ENCODE results near the gene CNDP1. TPM values are rescaled to one million over a fixed set of nuclear protein-coding genes. Genes with fewer than 3 reads are reported as not detected.

Gene CNDP1
- total RNA-seq, 1 donor from 2014 or later: 0.27 TPM

DNA sequence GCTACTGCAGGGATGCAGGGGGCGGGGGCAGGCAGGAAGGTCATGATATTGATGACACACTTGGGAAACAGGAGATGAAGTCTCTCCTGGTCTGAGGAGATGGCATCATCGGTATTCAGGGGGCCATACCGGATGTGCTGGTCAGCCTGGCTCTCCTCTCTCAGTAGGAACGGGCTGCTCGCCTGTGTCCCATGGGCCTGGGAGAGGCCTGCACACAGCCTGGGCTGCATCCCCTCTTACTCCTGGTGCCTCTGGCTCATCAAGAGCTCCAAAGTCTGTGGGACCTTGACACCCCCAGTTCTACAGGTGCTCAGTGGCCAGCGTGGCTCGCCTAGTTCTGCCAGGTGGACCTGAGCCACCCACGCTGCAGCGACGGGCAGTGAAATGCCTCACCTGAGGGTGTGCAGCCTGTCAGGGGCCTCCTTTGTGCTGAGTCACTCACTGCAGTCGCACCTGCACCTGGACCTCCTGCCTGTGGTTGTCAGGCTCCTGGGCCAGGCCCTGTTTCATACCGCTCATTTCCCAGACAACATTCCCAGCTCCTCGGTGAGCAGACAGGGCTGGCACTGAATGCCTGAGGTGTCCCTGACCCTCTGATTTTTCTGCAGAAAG lies 18.6 kb upstream of the CNDP1 start:
- peaks cover 4% of the 10 kb centered on the region for H3K27me3 Mint-ChIP-seq (ENCODE audit: unreplicated experiment)
- peaks cover 7% of the 10 kb centered on the region for H3K36me3 Mint-ChIP-seq (ENCODE audit: unreplicated experiment)
- no peaks in the 10 kb centered on the region for H3K9me3 Mint-ChIP-seq (ENCODE audit: unreplicated experiment)
- H3K4me1 Mint-ChIP-seq (ENCODE audit: low read depth, unreplicated experiment): no peaks in the 10 kb centered on the region
- H3K4me3 Mint-ChIP-seq (ENCODE audit: unreplicated experiment): no peak overlapping the region
- DNase-seq: no peak
- TF ChIP-seq, protein P1, sequence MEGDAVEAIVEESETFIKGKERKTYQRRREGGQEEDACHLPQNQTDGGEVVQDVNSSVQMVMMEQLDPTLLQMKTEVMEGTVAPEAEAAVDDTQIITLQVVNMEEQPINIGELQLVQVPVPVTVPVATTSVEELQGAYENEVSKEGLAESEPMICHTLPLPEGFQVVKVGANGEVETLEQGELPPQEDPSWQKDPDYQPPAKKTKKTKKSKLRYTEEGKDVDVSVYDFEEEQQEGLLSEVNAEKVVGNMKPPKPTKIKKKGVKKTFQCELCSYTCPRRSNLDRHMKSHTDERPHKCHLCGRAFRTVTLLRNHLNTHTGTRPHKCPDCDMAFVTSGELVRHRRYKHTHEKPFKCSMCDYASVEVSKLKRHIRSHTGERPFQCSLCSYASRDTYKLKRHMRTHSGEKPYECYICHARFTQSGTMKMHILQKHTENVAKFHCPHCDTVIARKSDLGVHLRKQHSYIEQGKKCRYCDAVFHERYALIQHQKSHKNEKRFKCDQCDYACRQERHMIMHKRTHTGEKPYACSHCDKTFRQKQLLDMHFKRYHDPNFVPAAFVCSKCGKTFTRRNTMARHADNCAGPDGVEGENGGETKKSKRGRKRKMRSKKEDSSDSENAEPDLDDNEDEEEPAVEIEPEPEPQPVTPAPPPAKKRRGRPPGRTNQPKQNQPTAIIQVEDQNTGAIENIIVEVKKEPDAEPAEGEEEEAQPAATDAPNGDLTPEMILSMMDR (IDR thresholded peaks at IDR 0.05; ENCODE audit: partially characterized antibody, unreplicated experiment): no peak
- no peak overlapping the region for H3K27ac Mint-ChIP-seq (ENCODE audit: unreplicated experiment)

DNA sequence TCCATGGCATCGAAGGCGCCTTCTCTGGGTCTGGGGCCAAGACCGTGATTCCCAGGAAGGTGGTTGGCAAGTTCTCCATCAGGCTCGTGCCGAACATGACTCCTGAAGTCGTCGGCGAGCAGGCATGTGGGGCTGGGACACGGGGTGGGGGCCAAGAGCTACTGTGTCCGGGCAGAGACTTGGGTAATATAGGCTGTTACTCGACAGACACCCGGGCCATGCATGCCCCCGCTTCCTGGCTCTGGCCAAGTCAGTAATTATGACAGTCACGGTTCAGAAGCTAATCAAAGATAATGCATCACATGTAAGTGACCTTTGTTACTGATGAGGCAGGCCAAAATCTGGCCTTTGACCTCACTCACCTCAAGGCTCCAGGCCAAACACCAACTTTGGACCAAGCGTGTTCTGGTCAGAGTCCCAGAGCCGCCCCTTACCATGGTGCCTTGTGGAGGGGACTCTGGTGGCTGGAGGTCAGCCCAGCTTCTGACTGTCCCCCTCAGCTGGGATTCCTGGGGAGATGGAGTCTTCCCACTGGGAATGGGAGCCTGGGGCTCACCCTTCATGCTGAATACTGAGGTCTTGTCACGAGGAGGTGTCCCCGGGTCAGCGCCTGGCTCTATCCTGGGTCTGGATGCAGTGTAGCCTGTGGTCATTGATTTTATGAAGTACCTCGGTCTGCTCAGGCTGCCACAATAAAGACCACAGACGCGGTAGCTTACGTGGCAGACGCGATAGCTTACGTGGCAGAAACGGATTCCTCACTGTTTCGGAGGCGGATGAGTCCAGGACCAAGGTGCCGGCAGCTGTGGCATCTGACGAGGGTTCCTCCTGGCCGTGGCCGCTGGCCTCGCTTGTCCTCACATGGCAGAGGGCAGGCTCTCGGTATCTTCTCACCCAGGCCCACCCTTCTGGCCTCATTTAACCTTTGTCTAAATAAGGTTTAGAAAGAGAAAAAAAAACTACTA lies 17.7 kb upstream of the CNDP1 start:
- no peak for DNase-seq
- TF ChIP-seq, protein P1 (IDR thresholded peaks at IDR 0.05; ENCODE audit: partially characterized antibody, unreplicated experiment): no peak
- Mint-ChIP-seq H3K4me3 (ENCODE audit: unreplicated experiment) (no peak overlapping the region), H3K36me3 (ENCODE audit: unreplicated experiment) (peaks cover 15% of the 10 kb centered on the region), H3K27ac (ENCODE audit: unreplicated experiment) (no peak overlapping the region), H3K4me1 (ENCODE audit: low read depth, unreplicated experiment) (no peaks in the 10 kb centered on the region), H3K9me3 (ENCODE audit: unreplicated experiment) (peaks cover 3% of the 10 kb centered on the region), H3K27me3 (ENCODE audit: unreplicated experiment) (peaks cover 4% of the 10 kb centered on the region)

DNA sequence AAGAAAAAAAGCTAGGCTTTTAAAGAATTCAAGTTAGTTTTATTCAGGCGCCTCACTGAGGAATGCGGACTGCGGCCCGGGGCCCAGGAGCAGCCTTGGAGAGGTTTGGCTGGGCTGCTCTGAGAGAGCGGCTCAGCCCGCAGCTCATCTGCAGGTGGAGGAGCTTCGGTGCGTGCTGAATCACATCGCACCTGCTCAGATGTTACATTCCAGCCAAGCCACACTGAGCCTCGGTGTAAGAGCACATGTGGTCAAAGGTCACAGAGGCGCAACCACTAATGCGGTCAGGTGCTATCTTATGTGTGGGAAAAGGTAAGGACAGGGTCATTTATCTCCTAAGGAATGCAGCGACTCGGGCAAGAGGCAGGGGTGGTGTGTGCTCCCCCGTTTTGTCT lies 17.1 kb upstream of the CNDP1 start:
- H3K4me1 Mint-ChIP-seq (ENCODE audit: low read depth, unreplicated experiment): no peaks in the 10 kb centered on the region
- H3K4me3 Mint-ChIP-seq (ENCODE audit: unreplicated experiment): no peak overlapping the region
- no peak overlapping the region for H3K27ac Mint-ChIP-seq (ENCODE audit: unreplicated experiment)
- TF ChIP-seq, protein P1 (IDR thresholded peaks at IDR 0.05; ENCODE audit: partially characterized antibody, unreplicated experiment): no peak
- no peak for DNase-seq
- peaks cover 4% of the 10 kb centered on the region for H3K27me3 Mint-ChIP-seq (ENCODE audit: unreplicated experiment)
- H3K9me3 Mint-ChIP-seq (ENCODE audit: unreplicated experiment): peaks cover 3% of the 10 kb centered on the region
- H3K36me3 Mint-ChIP-seq (ENCODE audit: unreplicated experiment): peaks cover 22% of the 10 kb centered on the region

DNA sequence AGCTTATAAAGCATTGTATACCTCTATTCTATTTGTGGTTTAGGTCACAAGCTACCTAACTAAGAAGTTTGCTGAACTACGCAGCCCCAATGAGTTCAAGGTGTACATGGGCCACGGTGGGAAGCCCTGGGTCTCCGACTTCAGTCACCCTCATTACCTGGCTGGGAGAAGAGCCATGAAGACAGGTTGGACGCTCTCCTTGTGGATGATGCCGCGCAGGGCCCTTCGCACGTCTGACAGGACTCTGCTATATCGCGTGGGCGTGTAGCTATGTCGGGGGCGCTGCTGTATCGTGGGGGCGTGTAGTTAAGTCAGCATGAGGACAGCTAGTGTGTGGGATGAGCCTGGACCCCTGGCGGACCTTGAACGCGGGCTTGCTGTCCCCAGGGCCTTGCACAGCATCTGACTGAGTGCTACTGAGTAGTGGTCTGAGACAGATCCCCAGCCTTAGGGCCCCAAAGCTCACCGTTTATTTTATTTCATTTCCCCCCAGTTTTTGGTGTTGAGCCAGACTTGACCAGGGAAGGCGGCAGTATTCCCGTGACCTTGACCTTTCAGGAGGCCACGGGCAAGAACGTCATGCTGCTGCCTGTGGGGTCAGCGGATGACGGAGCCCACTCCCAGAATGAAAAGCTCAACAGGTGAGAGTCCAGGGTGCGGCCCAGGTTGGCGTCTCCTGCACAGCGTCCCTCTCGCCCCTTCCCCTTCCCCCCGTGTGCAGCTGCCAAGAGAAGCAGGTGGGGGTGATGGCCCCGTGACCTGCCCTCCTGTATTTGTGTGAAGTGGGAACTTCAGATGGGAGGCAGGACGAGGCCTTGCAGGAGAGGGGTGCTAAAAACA lies 15.6 kb upstream of the CNDP1 start:
- H3K9me3 Mint-ChIP-seq (ENCODE audit: unreplicated experiment): peaks cover 3% of the 10 kb centered on the region
- TF ChIP-seq, protein P1 (IDR thresholded peaks at IDR 0.05; ENCODE audit: partially characterized antibody, unreplicated experiment): no peak
- H3K36me3 Mint-ChIP-seq (ENCODE audit: unreplicated experiment): peaks cover 23% of the 10 kb centered on the region
- H3K27ac Mint-ChIP-seq (ENCODE audit: unreplicated experiment): no peak overlapping the region
- no peaks in the 10 kb centered on the region for H3K4me1 Mint-ChIP-seq (ENCODE audit: low read depth, unreplicated experiment)
- DNase-seq: no peak
- H3K4me3 Mint-ChIP-seq (ENCODE audit: unreplicated experiment): no peak overlapping the region
- H3K27me3 Mint-ChIP-seq (ENCODE audit: unreplicated experiment): peaks cover 4% of the 10 kb centered on the region

Data from glutamatergic neuron (in vitro differentiated cells).